Peyer's patch (tissue), 4 donors: ENCODE results near the gene TMEM126B. TPM values are rescaled to one million over a fixed set of nuclear protein-coding genes. Genes with fewer than 3 reads are reported as not detected.

Experiments
- DNase-seq, 3 donors: peaks; one replicate each; pipeline ENCODE4 v3.0.0-alpha.2; 2017 to 2019
- H3K27ac ChIP-seq, 4 donors: fragments of 200-600 bp; sonication (generic); one replicate each; pipeline ENCODE4 v1.5.1; 2016 to 2019
- H3K27me3 ChIP-seq, 2 donors: fragments of 200-600 bp; sonication (generic); one replicate each; pipeline ENCODE4 v1.5.1; 2019
- H3K36me3 ChIP-seq, 3 donors: fragments of 200-600 bp; sonication (generic); one replicate each; pipeline ENCODE4 v1.5.1; 2016 to 2019
- H3K4me1 ChIP-seq, 4 donors: fragments of 200-600 bp; sonication (generic); one replicate each; pipeline ENCODE4 v1.5.1; 2016 to 2019
- H3K4me3 ChIP-seq, 4 donors: fragments of 200-600 bp; sonication (generic); 1 replicate in 3 of 4; 2 replicates in 1 of 4; pipeline ENCODE4 v1.5.1; 2016 to 2019; ENCODE audit warnings: mild to moderate bottlenecking in 1 of 4
- H3K9me3 ChIP-seq, 4 donors: fragments of 200-600 bp; sonication (generic); one replicate each; pipeline ENCODE4 v1.5.1; 2016 to 2019; ENCODE audit warnings: mild to moderate bottlenecking in 1 of 4
- CTCF ChIP-seq, 6 experiments: fragments of 450-650 bp in 4 of 6; fragments of 200-600 bp in 2 of 6; sonication (generic) in 1 of 6; IDR thresholded peaks; one replicate each; pipeline ENCODE4 v1.5.1; 2017 to 2019; ENCODE audit warnings: antibody characterized with exemption in 6 of 6, mild to moderate bottlenecking in 3 of 6, moderate library complexity in 1 of 6
- POLR2A ChIP-seq, 2 donors: fragments of 450-650 bp; IDR thresholded peaks; one replicate each; pipeline ENCODE4 v1.5.1; 2017; ENCODE audit warnings: antibody characterized with exemption in 2 of 2, mild to moderate bottlenecking in 2 of 2, moderate library complexity in 2 of 2
- total RNA-seq, 4 donors: library from RNA; depleted of rRNA; stranded (reverse); fragments of >200 nt; gene quantifications; one replicate each; pipeline ENCODE4 v1.1.0, GENCODE V29; 2016

TMEM126B gene
- total RNA-seq, 4 donors from 2014 or later = 26.9 to 52.8 (median 39.9) TPM

- no peak overlapping the region for H3K4me3 ChIP-seq
- no peaks in the 10 kb centered on the region for H3K4me1 ChIP-seq
- H3K27me3 ChIP-seq = no peaks in the 10 kb centered on the region
- no peak for DNase-seq
- no peaks in the 10 kb centered on the region for H3K36me3 ChIP-seq
- no peaks in the 10 kb centered on the region for H3K9me3 ChIP-seq
- H3K27ac ChIP-seq = no peak overlapping the region
- no peak for TF ChIP-seq POLR2A (IDR thresholded peaks at IDR 0.05)
Measured at GRCh38 chr11:85672105-85672902, 43.9 kb downstream of the TMEM126B start.

- Histone ChIP-seq H3K4me1 (no peaks in the 10 kb centered on the region), H3K27ac (no peak overlapping the region), H3K9me3 (no peaks in the 10 kb centered on the region), H3K27me3 (no peaks in the 10 kb centered on the region), H3K36me3 (no peaks in the 10 kb centered on the region), H3K4me3 (no peak overlapping the region)
- no peak for DNase-seq
- no peak for TF ChIP-seq POLR2A (IDR thresholded peaks at IDR 0.05)
- no peak for TF ChIP-seq CTCF (IDR thresholded peaks at IDR 0.05)
Measured at GRCh38 chr11:85673393-85673792, 45.0 kb downstream of the TMEM126B start.

- no peak overlapping the region for H3K27ac ChIP-seq
- DNase-seq = no peak
- no peaks in the 10 kb centered on the region for H3K9me3 ChIP-seq
- H3K36me3 ChIP-seq = no peaks in the 10 kb centered on the region
- H3K4me1 ChIP-seq = peaks cover 0 to 5% (median 0%) of the 10 kb centered on the region in 4 donors
- no peaks in the 10 kb centered on the region for H3K27me3 ChIP-seq
- no peak for TF ChIP-seq POLR2A (IDR thresholded peaks at IDR 0.05)
- no peak for TF ChIP-seq CTCF (IDR thresholded peaks at IDR 0.05)
- H3K4me3 ChIP-seq = no peak overlapping the region
Measured at GRCh38 chr11:85679576-85679975, 51.2 kb downstream of the TMEM126B start.

- DNase-seq = no peak
- no peak overlapping the region for H3K4me3 ChIP-seq
Measured at GRCh38 chr11:85680897-85681296, 52.5 kb downstream of the TMEM126B start.

GRCh38 chr11:85682330-85683305 is 54.2 kb downstream of the TMEM126B start:
- Histone ChIP-seq H3K9me3 (no peaks in the 10 kb centered on the region), H3K4me3 (peak overlapping the region; percentile 48 to 53 (median 50)), H3K27me3 (no peaks in the 10 kb centered on the region), H3K27ac (peak overlapping the region in 3 of 4 donors; percentile 34 to 63 (median 34)), H3K36me3 (no peaks in the 10 kb centered on the region), H3K4me1 (peaks cover 0 to 14% (median 0%) of the 10 kb centered on the region in 4 donors)
- TF ChIP-seq CTCF (IDR thresholded peaks at IDR 0.05) (no peak), POLR2A (IDR thresholded peaks at IDR 0.05) (no peak)
- peak; percentile 51 to 68 (median 60) for DNase-seq

More at GRCh38 chr11:85680897-85681296, 52.5 kb downstream of the TMEM126B start:
- H3K4me1 ChIP-seq = peaks cover 0 to 14% (median 0%) of the 10 kb centered on the region in 4 donors
- TF ChIP-seq POLR2A (IDR thresholded peaks at IDR 0.05) = no peak
- no peak for TF ChIP-seq CTCF (IDR thresholded peaks at IDR 0.05)
- no peaks in the 10 kb centered on the region for H3K27me3 ChIP-seq
- no peaks in the 10 kb centered on the region for H3K36me3 ChIP-seq
- H3K9me3 ChIP-seq = no peaks in the 10 kb centered on the region
- no peak overlapping the region for H3K27ac ChIP-seq
